Measurements from ENCODE around the gene GYG2.
"Not testable (repeated sequence)": the region's sequence is repeated elsewhere in the genome, so short reads cannot be mapped to it uniquely, and the experiment has no call there.

The GYG2 gene

GRCh38 chrX:2867206-2867605 is 38.5 kb downstream of the GYG2 start:
- no peak for DNase-seq (ENCODE audit: low read depth in 1 of 2, low spot score in 1 of 2)

GRCh38 chrX:2870650-2871049 is 41.9 kb downstream of the GYG2 start:
- no peak for DNase-seq (ENCODE audit: low read depth in 1 of 2, low spot score in 1 of 2)

GRCh38 chrX:2871831-2872230 is 43.1 kb downstream of the GYG2 start:
- DNase-seq (ENCODE audit: low read depth in 1 of 2, low spot score in 1 of 2), result no peak

DNA sequence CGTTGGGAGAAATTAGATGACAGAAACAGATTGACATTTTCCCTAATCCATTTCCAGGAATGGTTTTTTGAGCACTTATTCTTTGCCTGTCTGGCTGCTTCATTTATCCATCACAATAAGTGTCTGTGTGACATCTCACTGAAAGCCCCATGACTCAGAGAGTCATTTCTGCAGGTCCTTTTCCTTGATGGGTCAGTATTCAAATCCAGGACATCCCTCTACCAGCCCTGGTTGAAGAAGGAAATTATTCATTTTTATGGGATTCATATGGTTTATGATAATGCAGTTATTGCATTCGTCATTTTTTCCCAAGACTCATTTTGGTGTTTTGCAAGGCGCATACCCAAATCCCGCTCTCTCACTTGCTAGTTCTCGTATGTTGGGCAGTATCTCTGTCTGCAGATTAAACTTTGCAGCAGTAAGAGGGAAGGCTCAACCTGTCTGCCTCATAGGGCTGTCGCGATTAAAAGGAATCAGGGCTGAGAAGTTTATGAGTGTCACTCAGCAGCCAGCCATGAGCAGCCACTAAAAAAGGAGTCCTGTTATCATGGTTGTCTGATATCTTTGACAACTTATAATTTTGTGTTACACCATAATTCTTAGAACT is 44.0 kb downstream of the GYG2 start:
- no peak for DNase-seq (ENCODE audit: low read depth in 1 of 2, low spot score in 1 of 2)

GRCh38 chrX:2874222-2875135 is 45.7 kb downstream of the GYG2 start:
- DNase-seq (ENCODE audit: low read depth in 1 of 2, low spot score in 1 of 2), result no peak

DNA sequence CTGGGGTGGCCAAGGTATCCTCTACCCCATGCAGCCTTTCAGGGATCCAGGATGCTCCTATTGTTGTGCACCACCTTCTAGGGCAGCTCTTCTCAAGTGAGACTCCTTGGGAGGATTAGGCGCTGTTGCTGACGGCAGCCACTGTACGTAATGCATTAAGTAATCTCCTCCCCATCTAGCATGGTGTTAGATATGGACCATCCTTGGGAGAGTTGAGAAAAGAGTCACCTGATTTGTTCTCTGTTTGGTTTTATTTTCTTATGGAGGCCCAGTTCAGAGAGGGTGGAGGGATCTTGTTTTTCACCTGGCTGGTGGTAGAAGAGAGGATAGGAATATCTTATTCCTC is 46.4 kb downstream of the GYG2 start:
- no peak for DNase-seq (ENCODE audit: low read depth in 1 of 2, low spot score in 1 of 2)

GRCh38 chrX:2875798-2876399 is 47.2 kb downstream of the GYG2 start:
- no peak for DNase-seq (ENCODE audit: low read depth in 1 of 2, low spot score in 1 of 2)

DNA sequence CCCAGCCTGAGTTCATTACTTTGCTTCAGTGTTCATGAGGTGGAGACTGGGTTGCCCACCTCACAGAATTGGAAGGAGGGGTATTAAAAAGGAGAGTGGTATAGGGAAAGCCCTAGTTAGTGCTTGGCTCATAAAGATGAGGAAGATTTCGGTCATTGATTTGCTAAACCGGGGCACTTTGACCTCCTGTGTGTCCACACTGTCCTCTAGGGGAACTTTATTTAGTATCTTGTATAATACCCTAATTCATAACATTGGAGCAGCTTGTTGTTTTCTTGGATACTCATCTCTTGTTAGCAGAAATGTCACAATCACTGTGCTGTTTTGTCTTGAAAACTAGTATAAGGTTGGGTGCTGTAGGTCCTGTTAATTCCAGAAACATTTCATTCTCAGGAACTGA is 49.8 kb downstream of the GYG2 start:
- no peak for DNase-seq (ENCODE audit: low read depth in 1 of 2, low spot score in 1 of 2)

DNA sequence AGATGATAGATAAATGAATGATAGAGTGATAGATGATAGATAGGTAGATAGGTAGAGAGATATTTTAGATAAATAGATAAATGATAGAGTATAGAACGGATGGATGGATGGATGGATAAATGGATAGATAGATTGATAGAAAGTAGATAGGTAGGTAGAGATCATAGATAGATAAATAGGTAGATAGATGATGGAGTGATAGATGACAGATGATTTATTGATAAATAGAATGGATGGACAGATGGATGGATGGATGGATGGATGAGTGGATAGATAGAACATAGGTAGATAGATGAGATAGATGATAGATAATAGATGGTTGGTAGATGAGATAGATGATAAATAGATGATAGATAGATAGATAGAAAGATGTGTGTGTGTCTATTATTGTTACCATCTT is 50.9 kb downstream of the GYG2 start:
- DNase-seq (ENCODE audit: low read depth in 1 of 2, low spot score in 1 of 2), result no peak

- DNase-seq (ENCODE audit: low read depth in 1 of 2, low spot score in 1 of 2), result no peak
Observed at GRCh38 chrX:2883770-2884169, 55.0 kb downstream of the GYG2 start.

GRCh38 chrX:2888309-2888708 is 59.6 kb downstream of the GYG2 start:
- DNase-seq (ENCODE audit: low read depth in 1 of 2, low spot score in 1 of 2), result no peak

- no peak for DNase-seq (ENCODE audit: low read depth in 1 of 2, low spot score in 1 of 2)
Observed at GRCh38 chrX:2889045-2889605, 60.4 kb downstream of the GYG2 start.

- not testable (repeated sequence) for DNase-seq (ENCODE audit: low read depth in 1 of 2, low spot score in 1 of 2)
Observed at GRCh38 chrX:2889706-2890490, 61.2 kb downstream of the GYG2 start.

DNA sequence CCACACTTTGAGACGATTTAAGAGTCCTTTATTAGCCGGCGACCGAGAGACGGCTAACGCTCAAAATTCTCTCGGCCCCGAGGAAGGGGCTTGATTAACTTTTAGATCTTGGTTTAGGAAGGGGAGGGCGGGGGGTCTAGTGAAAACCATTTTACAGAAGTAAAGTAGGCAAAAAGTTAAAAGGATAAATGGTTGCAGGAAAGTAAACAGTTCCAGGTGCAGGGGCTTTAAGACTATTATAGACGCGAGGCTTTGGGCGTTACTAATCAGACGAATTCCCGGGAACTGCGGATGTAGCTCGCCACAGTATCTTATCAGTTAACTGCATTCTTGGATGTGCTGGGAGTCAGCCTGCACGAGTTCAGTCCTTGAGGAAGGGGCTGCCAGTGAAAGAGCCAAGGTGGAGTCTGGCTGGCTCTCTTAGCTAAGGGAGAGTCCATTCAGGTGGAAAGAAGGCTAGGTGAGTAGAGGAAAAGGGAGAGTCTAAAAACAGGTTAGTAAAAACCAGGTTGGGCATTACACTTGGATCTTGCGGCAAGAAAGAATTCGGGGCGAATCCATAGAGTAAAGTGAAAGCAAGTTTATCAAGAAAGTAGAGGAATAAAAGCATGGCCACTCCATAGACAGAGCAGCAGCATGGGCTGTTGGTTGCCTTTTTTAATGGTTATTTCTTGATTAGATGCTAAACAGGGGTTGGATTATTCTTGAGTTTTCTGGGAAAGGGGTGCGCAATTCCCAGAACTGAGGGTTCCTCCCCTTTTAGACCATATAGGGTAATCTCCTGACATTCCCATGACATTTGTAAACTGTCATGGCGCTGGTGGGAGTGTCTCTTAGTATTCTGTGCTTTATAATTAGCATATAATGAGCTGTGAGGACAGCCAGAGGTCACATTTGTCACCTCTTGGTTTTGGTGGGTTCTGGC is 62.1 kb downstream of the GYG2 start:
- not testable (repeated sequence) for DNase-seq (ENCODE audit: low read depth in 1 of 2, low spot score in 1 of 2)

DNA sequence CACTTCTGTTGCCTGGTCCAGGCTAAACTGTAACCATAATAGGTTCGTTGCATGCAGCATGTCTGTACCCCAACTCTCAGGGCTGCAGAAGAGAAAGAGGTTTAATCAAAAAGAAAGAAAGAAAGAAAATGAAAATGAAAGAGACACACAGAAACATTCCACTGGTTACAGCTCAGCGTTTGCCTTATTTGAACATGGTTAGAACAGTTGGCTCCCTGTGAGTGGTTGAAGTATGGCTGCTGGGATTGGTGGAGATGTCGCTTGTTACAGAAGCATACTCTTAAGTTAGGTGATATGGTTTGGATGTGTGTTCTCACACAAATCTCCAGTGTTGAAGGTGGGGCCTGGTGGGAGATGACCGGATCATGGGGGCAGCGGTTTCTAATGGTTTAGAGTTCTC is 64.1 kb downstream of the GYG2 start:
- no peak for DNase-seq (ENCODE audit: low read depth in 1 of 2, low spot score in 1 of 2)

DNA sequence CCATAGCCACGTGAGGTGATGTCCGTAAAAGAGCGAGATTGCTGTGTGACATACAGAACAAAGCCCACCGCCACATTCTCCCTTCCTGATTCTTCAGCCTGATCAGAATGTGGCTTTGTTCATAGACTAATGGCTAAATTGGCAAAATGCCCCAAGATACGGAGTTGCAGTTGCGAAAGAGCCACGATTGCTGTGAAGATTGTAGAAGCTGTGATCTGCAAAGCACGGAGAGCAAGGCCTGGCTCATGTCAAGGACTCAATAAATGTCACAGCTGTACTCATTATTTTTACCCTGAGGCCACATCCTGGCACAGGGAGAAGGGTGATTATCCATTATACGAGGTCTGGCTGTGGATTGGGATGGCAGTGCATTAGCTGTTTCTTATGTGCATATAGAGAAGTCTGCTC is 66.2 kb downstream of the GYG2 start:
- DNase-seq (ENCODE audit: low read depth in 1 of 2, low spot score in 1 of 2), result no peak

- no peak for DNase-seq (ENCODE audit: low read depth in 1 of 2, low spot score in 1 of 2)
Observed at GRCh38 chrX:2897311-2897689, 68.6 kb downstream of the GYG2 start.

- not testable (repeated sequence) for DNase-seq (ENCODE audit: low read depth in 1 of 2, low spot score in 1 of 2)
Observed at GRCh38 chrX:2897690-2898623, 69.2 kb downstream of the GYG2 start.

- DNase-seq (ENCODE audit: low read depth in 1 of 2, low spot score in 1 of 2), result no peak
Observed at GRCh38 chrX:2898846-2899512, 70.2 kb downstream of the GYG2 start.

Measured in activated CD4-positive, alpha-beta T cell treated with anti-CD3 and anti-CD28 coated beads, Interleukin-2, amount 50 U/mL, for 24 hours (primary cell).